ENCODE data around the gene OLA1.
A peak's percentile ranks its signal among the peaks of the same experiment; 100 is the strongest.

Gene OLA1

DNA sequence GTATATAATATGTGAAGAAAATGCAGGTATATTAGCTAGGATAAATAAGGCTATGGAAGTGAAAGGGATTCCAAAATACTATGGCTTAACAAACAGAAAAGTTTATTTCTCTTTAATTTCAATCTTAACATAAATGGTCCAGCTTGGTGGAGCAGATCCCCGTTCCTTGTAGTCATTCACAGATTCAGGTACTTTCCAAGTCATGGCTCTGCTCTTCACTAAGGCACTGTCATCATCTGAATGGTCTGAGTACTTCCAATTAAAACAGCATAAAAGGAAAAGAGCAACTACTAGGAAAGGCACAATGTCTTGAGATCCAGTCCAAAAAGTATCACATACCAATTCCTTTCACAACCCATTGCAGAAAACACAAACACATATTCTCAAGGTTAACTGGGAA, 63.4 kb downstream of the OLA1 start:
- no peak for DNase-seq (ENCODE audit: low read depth)
- H3K4me3 ChIP-seq (ENCODE audit: low read depth, low read length) = no peak overlapping the region

GRCh38 chr2:174184504-174184903, 63.8 kb downstream of the OLA1 start:
- H3K4me3 ChIP-seq (ENCODE audit: low read depth, low read length) = no peak overlapping the region
- DNase-seq (ENCODE audit: low read depth) = no peak

- H3K4me3 ChIP-seq (ENCODE audit: low read depth, low read length) = no peak overlapping the region
- DNase-seq (ENCODE audit: low read depth) = no peak
Measured at GRCh38 chr2:174183076-174183475, 65.3 kb downstream of the OLA1 start.

DNA sequence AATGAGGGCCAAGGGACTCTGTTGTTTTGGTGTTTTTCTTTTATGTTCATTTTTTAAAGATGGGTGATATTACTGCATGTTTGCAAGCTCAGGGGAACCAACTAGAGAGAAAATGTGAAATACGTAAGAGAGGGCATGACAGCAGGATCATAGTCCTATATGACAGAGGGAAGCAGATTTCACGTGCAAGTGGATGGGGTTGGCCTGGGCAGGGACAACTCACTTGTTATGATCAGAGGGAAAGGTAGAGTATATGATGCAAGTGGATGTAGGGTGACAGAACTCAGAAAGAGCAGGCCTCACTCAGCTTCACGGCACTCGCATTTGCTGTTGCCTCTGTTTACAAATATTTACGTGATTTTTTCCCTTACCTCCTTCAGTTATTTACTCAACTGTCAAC, 67.0 kb downstream of the OLA1 start:
- H3K4me3 ChIP-seq (ENCODE audit: low read depth, low read length) = no peak overlapping the region

DNA sequence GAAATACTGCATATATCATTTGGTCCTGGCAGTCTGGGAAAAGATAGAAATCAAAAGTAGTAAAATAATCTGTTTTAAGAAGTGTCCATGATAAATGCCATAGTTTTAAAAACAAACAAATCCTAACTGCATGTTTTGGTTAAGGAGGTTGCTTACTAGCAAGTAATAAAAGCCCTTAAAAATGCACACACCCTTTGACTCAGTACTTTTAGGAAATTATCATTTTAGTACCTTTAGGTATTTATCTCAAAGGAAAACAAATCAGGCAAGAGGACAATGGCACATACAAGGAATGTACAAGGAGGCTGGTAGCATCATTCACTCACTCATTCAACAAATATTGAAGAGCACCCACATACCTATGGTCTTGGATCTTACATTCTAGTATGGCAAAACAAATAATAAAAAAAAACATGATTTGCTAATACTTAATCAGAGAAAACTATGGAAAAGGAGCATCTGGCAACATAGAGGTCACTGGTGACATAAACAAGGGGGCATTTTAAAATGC, 67.6 kb downstream of the OLA1 start:
- DNase-seq (ENCODE audit: low read depth) = no peak
- no peak overlapping the region for H3K4me3 ChIP-seq (ENCODE audit: low read depth, low read length)

More for the DNA sequence above, 67.0 kb downstream of the OLA1 start:
- DNase-seq (ENCODE audit: low read depth) = no peak

- no peak for DNase-seq (ENCODE audit: low read depth)
- H3K4me3 ChIP-seq (ENCODE audit: low read depth, low read length) = no peak overlapping the region
Measured at GRCh38 chr2:174180165-174180724, 68.1 kb downstream of the OLA1 start.

GRCh38 chr2:174177316-174177890, 70.9 kb downstream of the OLA1 start:
- no peak overlapping the region for H3K4me3 ChIP-seq (ENCODE audit: low read depth, low read length)
- no peak for DNase-seq (ENCODE audit: low read depth)

DNA sequence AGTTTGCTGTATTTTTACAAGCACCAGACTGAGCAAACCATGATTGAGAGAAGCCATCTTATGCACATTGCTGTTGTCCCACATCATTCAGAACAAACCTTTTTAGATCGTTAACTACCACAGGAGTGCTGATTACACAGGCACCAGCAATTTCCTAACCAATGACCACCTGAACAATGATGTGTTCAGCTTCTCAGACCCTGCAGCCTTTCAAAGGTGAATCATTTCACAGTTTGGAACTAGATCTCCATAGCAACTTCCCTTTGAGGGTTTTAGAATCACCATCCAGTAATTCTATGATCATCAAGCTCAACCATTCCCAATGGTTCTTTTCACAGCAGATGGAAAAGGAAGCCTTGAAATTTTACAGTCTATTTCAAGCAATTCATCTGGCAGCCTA, 71.4 kb downstream of the OLA1 start:
- DNase-seq (ENCODE audit: low read depth) = no peak

GRCh38 chr2:174174741-174175140, 73.6 kb downstream of the OLA1 start:
- H3K4me3 ChIP-seq (ENCODE audit: low read depth, low read length) = no peak overlapping the region
- no peak for DNase-seq (ENCODE audit: low read depth)

More for the DNA sequence above, 71.4 kb downstream of the OLA1 start:
- H3K4me3 ChIP-seq (ENCODE audit: low read depth, low read length) = no peak overlapping the region

DNA sequence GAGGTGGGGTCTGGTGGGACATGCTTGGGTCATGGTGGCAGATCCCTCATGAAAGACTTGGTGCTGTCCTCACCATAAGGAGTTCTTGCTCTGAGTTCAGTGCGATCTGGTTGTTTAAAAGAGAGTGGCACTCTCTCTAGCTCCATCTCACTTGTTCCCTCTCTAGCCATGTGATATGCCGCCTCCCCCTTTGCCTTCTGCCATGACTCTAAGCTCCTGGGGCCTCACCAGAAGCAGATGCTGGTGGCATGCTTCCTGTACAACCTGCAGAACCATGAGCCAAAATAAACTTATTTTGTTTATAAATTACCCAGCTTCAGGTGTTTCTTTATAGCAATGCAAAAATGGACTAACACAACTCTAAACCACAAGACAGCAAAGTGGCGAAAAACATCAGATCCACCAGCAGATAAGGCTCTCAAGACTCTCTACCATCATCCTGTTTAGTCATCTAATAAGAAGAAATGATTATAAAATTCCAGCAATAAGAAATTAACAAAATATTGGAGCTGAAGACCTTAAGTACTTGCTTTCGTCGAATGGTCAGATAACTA, 75.5 kb downstream of the OLA1 start:
- no peak overlapping the region for H3K4me3 ChIP-seq (ENCODE audit: low read depth, low read length)
- no peak for DNase-seq (ENCODE audit: low read depth)

DNA sequence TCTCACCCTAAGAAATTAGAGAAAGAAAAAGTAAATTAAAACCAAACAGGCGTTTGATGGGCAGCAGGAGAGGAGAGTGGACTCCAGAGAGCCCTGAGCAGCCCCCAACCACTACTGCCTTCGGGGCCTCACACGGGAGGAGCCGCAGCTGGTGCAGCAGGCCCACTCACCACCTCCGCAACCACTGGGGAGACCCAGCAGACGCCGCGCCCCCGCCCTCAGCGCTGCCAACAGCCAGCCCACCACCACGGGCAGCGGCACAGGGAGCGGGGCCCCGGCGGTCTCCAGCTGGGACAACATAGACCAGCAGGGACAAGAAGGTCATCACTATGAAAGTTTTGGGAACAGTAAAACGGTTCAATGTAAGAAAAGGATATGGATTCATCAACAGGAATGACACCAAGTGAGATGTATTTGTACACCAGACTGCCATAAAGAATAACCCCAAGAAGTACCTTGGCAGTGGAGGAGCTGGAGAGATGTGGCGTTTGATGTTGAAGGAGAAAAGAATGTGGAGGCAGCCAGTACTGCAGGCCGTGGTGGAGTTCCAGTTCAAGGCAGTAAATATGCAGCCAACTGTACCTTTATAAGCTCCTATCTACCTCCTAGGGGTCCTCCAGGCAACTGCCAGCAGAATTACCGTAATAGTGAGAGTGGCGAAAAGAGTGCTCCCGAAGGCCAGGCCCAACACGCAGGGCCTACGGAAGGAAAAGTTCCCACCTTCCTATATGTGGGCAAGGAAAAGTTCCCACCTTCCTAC, 76.5 kb downstream of the OLA1 start:
- no peak for DNase-seq (ENCODE audit: low read depth)

DNA sequence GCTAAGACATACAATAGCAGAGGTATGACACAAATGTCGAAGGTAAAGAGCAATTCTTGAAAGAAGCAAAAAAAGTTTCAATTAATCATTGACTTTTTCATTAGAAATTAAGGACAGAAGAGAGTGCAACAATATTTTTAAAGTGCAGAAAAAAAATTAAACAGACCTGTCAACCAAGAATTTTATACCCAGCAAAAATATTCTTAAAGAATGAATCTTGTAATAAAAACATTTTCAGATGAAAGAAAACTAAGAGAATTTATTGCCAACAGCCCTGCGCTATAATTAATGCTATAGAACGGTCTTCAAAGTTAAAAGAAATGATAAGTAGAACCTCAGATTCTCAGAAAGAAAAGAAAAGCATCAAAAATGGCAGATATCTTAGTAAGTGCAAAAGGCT, 79.0 kb downstream of the OLA1 start:
- DNase-seq (ENCODE audit: low read depth) = no peak
- no peak overlapping the region for H3K4me3 ChIP-seq (ENCODE audit: low read depth, low read length)

More for the DNA sequence above, 76.5 kb downstream of the OLA1 start:
- no peak overlapping the region for H3K4me3 ChIP-seq (ENCODE audit: low read depth, low read length)

GRCh38 chr2:174166261-174166660, 82.1 kb downstream of the OLA1 start:
- no peak for DNase-seq (ENCODE audit: low read depth)
- no peak overlapping the region for H3K4me3 ChIP-seq (ENCODE audit: low read depth, low read length)

DNA sequence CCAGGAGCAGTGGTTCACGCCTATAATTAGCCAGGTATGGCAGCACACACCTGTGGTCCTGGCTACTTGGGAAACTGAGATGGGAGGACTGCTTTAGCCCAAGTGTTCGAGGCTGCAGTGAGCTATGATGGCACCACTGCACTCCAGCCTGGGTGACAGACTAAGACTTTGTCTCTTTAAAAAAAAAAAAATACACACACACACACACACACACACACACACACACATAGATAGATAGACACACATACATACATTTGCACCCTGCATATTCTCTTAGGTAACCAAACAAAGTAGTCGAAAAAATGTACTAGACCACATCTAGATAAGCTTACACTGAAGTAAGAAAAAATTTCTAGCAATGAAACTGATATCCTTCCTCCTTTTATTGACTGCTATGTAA, 86.8 kb downstream of the OLA1 start:
- no peak for DNase-seq (ENCODE audit: low read depth)
- no peak overlapping the region for H3K4me3 ChIP-seq (ENCODE audit: low read depth, low read length)

DNA sequence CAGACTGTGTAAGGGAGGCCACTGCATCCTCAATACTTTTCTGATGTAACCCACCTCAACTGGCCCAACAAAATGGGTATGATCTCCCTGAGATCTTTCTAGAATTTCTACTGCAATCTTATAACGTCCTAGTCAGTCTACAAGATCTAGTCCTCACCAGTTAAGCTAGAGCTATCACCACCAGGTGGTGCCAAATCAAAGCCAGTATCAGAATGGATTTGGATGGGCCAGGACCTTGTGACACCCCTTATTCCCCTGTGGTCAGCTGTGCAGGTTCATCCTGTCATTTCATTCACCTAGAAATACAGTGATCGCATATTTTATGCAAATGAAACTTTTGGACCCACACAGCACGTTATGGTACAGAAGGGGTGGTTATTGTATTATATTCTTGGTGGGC, 90.3 kb downstream of the OLA1 start:
- DNase-seq (ENCODE audit: low read depth) = no peak
- H3K4me3 ChIP-seq (ENCODE audit: low read depth, low read length) = no peak overlapping the region

DNA sequence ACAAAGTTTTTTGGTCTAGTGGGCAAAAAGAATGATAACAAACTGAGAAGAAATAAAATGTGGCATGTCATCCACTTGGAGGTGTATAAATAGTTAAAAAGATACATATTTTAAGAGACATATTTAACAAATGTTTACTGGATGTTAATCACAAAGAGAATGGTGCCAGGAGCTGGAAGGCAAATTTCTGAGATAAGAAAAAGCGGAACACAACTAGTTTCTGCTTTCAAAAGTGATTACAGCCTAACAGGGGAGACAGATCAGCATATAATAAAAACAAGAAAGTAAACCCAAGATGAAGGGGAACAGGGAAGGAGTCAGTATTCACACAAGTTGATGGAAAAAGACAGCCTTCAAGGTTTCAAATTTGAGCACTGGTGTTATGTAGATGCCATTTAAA, 91.3 kb downstream of the OLA1 start:
- no peak overlapping the region for H3K4me3 ChIP-seq (ENCODE audit: low read depth, low read length)
- no peak for DNase-seq (ENCODE audit: low read depth)

DNA sequence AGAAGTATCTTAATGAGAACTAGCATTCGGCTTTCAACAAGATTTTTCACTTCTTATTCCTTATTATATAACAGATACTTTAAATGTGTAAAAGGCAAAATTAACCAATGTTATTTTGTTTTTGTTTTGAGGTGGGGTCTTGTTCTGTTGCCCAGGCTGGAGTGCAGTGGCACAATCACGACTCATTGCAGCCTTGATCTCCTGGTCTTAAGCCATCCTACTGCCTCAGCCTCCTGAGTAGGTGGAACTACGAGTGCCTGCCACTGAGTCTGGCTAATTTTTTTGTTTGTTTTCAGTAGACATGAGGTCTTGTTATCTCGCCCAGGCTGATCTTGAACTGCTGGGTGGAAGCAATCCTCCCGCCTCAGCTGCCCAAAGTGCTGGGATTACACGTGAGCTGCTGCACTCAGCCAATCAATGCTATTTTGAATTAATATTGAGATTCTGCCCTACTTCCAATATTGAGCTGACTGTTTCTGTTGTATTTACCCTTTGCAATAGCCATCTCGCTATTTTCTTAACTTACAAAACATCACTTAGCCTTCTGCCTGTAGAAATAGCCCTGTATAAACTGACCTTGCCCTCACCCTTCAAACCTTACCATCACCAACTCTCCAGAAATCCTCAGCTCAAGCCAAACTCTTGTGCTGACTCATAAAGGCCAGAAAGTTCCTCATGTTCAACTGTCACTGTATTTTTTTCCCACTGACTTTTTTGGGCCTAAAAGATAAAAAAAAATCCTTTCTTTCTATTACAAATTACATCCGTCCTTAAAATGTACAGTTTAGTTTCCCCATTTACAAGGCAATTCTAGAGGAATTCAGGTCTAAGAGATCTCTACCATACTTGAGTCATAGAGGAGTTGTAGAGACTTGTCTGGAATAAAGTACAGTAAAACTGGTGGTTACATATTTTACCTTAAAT, 94.3 kb downstream of the OLA1 start:
- H3K4me3 ChIP-seq (ENCODE audit: low read depth, low read length) = no peak overlapping the region
- DNase-seq (ENCODE audit: low read depth) = peak; percentile 67

DNA sequence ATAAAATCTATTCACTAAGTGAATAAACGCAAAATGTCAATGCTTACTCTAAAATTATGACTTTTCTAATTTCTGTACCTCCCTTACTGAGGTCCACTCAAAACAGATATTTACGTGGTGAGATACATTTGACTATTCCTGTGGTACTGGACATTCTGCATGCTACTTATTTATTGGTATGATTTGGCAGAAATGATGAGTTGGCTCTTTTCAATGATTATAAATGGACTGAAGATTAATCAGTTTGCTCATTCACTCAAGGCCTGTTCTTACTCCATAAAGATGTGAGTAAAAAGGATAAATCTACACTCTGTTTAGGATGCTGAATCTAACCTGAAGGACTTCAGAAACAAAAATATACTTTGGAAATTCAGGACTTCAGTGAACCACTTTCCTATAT, 98.8 kb downstream of the OLA1 start:
- DNase-seq (ENCODE audit: low read depth) = no peak
- H3K4me3 ChIP-seq (ENCODE audit: low read depth, low read length) = no peak overlapping the region

GRCh38 chr2:174148833-174149232, 99.5 kb downstream of the OLA1 start:
- no peak for DNase-seq (ENCODE audit: low read depth)
- H3K4me3 ChIP-seq (ENCODE audit: low read depth, low read length) = no peak overlapping the region

DNA sequence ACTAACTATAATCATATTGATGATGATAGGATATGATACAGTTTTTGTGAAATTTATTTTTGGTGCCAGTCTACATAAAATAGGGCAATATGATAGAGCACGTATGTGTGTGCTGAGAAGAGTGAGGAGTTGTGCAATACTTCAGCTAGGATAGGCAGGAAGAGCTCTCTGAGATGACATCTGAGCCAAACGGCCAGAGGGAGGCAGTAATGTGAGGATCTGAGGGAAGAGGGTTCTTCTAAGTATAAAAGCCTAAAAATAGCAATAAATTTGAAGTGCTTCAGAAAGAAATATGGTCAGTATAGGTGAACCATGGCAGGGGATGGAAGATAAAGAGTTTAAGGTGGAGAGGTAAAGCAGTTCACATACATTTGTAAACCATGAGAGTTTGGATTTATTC, 102.5 kb downstream of the OLA1 start:
- H3K4me3 ChIP-seq (ENCODE audit: low read depth, low read length) = no peak overlapping the region
- DNase-seq (ENCODE audit: low read depth) = no peak

Measured in skeletal muscle cell (primary cell).